Subcutaneous abdominal adipose tissue (tissue), 5 donors: ENCODE results near the gene PRKCE.

Experiments
- H3K27ac ChIP-seq: one replicate; pipeline ENCODE4 v1.7.0; 2013; ENCODE audit warnings: low read depth, mild to moderate bottlenecking, inconsistent platforms, low read length, moderate library complexity
- H3K27me3 ChIP-seq, 5 donors: one replicate each; pipeline ENCODE4 v1.7.0; 2013; ENCODE audit warnings: low read length in 5 of 5, inconsistent platforms in 1 of 5; ENCODE audit not compliant: control insufficient read depth in 5 of 5, insufficient read depth in 4 of 5
- H3K36me3 ChIP-seq, 5 donors: one replicate each; pipeline ENCODE4 v1.7.0; 2013; ENCODE audit warnings: low read length in 5 of 5; ENCODE audit not compliant: control insufficient read depth in 5 of 5, insufficient read depth in 5 of 5
- H3K4me1 ChIP-seq, 5 donors: one replicate each; pipeline ENCODE4 v1.7.0; 2013; ENCODE audit warnings: low read length in 5 of 5, mild to moderate bottlenecking in 3 of 5, moderate library complexity in 1 of 5; ENCODE audit not compliant: control insufficient read depth in 5 of 5, insufficient read depth in 5 of 5
- H3K4me3 ChIP-seq, 5 donors: one replicate each; pipeline ENCODE4 v1.7.0; 2013; ENCODE audit warnings: low read length in 5 of 5, low read depth in 1 of 5
- H3K9ac ChIP-seq, 5 donors: one replicate each; pipeline ENCODE4 v1.7.0; 2013; ENCODE audit warnings: low read length in 5 of 5, mild to moderate bottlenecking in 4 of 5, moderate library complexity in 3 of 5
- H3K9me3 ChIP-seq, 5 donors: one replicate each; pipeline ENCODE4 v1.7.0; 2013; ENCODE audit warnings: low read length in 5 of 5; ENCODE audit not compliant: control insufficient read depth in 5 of 5
- donor health status: healthy.
- donor health status: healthy.
- donor health status: healthy.
- donor health status: healthy.
- donor health status: healthy.

PRKCE gene

DNA sequence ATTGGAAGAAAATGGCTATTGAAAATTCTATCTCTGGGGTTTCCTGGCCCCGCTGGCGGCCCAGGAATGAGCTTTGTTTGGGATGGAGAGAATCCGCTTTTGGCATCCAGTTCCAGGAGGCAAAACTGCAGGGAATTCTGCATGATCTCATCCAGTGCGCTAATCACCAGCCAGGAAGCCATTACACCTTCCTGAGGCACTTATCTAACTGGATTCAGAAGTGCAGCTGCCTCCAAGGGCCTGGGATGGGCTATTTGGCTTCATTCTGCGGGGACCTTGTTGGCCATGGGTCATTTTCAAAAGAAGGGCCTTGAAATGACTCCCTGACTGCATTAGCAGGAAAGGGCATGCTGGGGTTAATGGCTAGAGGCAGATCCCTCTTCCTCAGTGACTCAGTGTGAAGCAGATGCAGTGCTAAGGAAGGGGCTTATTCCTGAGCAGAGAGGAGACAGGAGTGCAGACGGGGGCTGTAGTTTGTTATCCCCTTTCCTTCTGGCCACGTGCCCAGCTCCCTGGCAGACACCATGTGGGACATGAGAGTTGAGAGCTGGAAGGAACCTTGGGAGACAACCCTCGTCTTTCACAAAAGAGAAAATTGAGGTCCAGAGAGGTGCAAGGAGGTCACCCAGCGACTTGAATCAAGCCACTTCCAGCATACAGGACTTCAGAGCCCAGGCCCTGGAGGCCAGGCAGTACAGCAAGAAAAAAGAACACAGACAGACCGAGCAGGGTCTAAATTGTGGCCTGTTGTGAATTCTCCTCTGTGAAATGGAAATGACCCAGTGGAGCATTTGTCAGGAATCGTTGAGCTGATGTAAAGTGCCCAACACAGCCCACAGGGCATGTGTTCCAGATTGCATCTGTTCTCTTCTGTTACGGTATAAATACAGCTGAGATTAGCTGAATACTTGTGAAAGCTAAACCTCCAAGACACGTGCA, 161.8 kb downstream of the PRKCE start:
- peak overlapping the region in 1 of 5 donors; percentile 11 for H3K4me3 ChIP-seq
- no peaks in the 10 kb centered on the region for H3K27me3 ChIP-seq
- peak overlapping the region in 2 of 5 donors; percentile 44 to 58 for H3K9ac ChIP-seq
- peaks cover 7 to 39% (median 25%) of the 10 kb centered on the region in 5 donors for H3K4me1 ChIP-seq
- H3K36me3 ChIP-seq = no peaks in the 10 kb centered on the region
- H3K27ac ChIP-seq = peak overlapping the region; percentile 65
- no peaks in the 10 kb centered on the region for H3K9me3 ChIP-seq

- Histone ChIP-seq H3K27ac (no peak overlapping the region), H3K4me1 (peaks cover 7 to 39% (median 25%) of the 10 kb centered on the region in 5 donors), H3K4me3 (no peak overlapping the region), H3K9me3 (no peaks in the 10 kb centered on the region), H3K9ac (no peak overlapping the region), H3K36me3 (no peaks in the 10 kb centered on the region), H3K27me3 (no peaks in the 10 kb centered on the region)
Measured at GRCh38 chr2:45814488-45814887, 163.0 kb downstream of the PRKCE start.

DNA sequence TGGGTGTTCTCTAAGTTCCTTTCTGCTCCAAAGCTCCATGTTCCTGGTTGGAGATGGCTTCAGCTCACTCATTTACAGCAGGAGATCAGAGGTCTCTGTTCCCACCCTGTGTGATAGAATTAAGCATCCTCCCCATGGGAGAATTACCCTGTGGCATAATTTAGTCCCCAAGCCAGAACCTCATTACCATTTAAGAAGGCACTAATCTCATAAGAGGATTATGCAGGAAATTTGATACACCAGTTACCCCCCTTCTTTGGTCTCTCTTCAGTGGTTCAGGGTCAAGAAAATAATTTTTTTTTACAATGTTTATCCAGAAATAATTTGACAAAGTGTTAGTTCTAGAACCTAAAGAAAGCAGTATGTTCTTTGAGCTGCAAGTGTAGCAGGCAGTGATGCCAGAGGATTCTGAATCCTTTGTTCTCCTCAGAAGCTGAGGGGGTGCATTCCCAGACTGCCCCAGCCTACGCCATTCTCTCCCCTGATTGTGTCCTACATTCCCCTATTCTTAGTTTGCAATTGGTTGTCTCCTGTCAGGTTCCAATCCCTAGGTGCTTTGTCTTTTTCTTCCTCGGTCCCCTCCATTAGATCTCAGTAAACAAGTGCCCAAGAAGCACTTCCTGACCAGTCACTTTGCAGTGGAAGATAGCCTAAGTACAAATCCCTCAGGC, 163.6 kb downstream of the PRKCE start:
- H3K4me3 ChIP-seq = no peak overlapping the region
- no peaks in the 10 kb centered on the region for H3K36me3 ChIP-seq
- H3K27ac ChIP-seq = no peak overlapping the region
- peaks cover 7 to 39% (median 25%) of the 10 kb centered on the region in 5 donors for H3K4me1 ChIP-seq
- no peaks in the 10 kb centered on the region for H3K9me3 ChIP-seq
- no peaks in the 10 kb centered on the region for H3K27me3 ChIP-seq
- no peak overlapping the region for H3K9ac ChIP-seq

GRCh38 chr2:45816272-45816671, 164.8 kb downstream of the PRKCE start:
- Histone ChIP-seq H3K27ac (no peak overlapping the region), H3K9me3 (no peaks in the 10 kb centered on the region), H3K27me3 (no peaks in the 10 kb centered on the region), H3K36me3 (no peaks in the 10 kb centered on the region), H3K9ac (no peak overlapping the region), H3K4me1 (peaks cover 7 to 40% (median 26%) of the 10 kb centered on the region in 5 donors), H3K4me3 (no peak overlapping the region)

DNA sequence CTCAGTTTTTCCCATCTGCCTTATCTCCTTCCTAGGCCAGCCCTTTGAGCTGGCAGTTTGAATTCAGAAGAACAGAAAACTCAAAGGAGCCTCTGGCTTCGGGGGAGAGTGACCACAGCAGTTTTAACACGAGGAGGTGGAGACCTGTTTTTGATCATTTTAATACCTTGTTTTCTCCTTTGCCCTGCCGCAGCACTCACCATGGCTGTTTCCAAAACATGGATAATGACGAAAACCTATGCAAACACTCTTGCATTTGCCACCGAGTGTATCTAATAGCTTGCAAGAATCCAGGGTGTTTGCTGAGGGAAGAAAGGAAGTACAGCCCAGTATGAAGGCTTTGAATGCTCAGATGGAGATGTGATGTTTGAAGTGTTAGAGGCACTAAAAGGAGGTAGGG, 167.1 kb downstream of the PRKCE start:
- Histone ChIP-seq H3K36me3 (no peaks in the 10 kb centered on the region), H3K27ac (no peak overlapping the region), H3K9ac (no peak overlapping the region), H3K4me3 (no peak overlapping the region), H3K27me3 (no peaks in the 10 kb centered on the region), H3K4me1 (peaks cover 1 to 44% (median 27%) of the 10 kb centered on the region in 5 donors), H3K9me3 (no peaks in the 10 kb centered on the region)

GRCh38 chr2:45820048-45820447, 168.6 kb downstream of the PRKCE start:
- Histone ChIP-seq H3K27ac (no peak overlapping the region), H3K4me3 (no peak overlapping the region), H3K4me1 (peaks cover 0 to 38% (median 22%) of the 10 kb centered on the region in 5 donors), H3K9me3 (no peaks in the 10 kb centered on the region), H3K27me3 (no peaks in the 10 kb centered on the region), H3K36me3 (no peaks in the 10 kb centered on the region), H3K9ac (no peak overlapping the region)

DNA sequence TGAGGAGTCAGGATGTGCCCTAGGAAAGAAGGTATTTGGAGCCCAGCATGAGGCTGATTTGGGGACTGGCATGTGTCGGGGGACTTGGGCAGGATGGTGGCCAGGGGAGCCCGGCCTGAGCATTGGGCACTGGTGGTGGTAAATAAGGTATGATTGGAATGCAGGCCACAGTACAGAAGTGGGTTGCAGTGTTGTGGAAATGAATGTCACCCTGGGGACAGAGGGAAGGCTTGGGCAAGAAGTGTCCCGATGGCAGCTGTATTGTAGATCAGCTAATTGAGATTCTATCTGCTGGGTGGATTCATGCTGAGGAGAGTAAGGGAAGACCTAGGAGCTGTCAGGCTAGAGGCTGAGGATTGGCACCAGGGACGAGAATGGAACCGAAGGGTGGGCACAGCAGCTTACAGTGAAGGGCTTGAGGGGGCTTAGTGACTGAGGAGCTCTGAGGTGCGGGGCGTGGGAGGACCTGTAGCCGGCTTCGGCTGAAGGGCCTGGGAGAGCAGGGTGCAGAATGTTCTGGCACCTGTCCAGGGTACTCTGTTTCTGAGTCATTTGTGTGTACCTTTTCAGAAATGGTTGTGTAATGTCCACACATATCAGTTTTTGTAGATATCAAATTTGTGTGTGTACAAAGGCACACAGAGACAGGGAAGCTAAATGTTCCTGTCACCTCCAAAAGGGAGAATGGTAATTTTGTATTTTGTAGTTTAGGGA, 170.2 kb downstream of the PRKCE start:
- Histone ChIP-seq H3K27me3 (no peaks in the 10 kb centered on the region), H3K9ac (no peak overlapping the region), H3K4me3 (peak overlapping the region in 1 of 5 donors; percentile 12), H3K36me3 (no peaks in the 10 kb centered on the region), H3K9me3 (no peaks in the 10 kb centered on the region), H3K27ac (no peak overlapping the region), H3K4me1 (peaks cover 0 to 28% (median 18%) of the 10 kb centered on the region in 5 donors)

DNA sequence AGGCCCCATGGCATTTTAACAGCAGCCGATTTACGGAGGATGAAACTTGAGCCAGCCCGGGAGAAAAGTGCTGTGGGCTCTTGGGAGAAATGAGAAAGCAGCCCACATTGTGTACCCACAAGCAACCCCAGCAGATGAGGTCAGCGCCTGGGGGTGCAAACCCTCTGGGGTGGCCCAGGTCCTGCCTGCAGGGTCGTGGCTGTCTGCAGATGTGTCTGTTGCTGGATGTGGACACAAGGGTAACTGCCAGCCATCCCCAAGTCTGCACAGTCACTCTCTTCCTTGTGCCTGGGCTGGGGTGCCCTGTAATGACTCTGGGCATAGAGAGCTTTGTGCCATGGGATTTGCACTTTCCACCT, 170.8 kb downstream of the PRKCE start:
- no peaks in the 10 kb centered on the region for H3K27me3 ChIP-seq
- H3K4me1 ChIP-seq = peaks cover 0 to 31% (median 17%) of the 10 kb centered on the region in 5 donors
- H3K27ac ChIP-seq = no peak overlapping the region
- no peak overlapping the region for H3K4me3 ChIP-seq
- H3K36me3 ChIP-seq = no peaks in the 10 kb centered on the region
- no peak overlapping the region for H3K9ac ChIP-seq
- no peaks in the 10 kb centered on the region for H3K9me3 ChIP-seq

DNA sequence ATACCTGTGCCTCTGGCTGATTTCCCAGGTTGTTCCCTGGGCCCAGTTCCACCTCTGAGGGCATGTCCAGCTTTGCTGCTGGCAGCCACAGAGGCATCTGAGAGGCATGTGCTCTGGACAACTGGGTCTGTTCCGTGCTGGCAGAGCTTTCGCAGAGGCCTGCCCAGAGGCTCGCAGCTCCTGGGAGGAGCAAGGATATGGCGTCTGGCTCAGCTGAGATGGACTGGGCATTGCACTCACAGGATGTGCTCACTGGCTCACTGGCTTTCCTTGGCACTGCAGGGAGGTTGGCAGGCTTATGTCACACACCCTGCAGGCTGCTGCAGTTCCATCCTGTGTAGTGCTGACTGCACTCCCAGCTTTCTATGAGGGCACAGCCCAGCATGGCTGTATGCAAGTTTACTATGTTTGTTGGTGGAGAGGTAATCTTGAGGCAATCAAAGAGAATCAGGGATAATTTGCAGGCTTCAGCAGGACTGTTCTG, 172.3 kb downstream of the PRKCE start:
- Histone ChIP-seq H3K36me3 (no peaks in the 10 kb centered on the region), H3K4me1 (peaks cover 0 to 31% (median 17%) of the 10 kb centered on the region in 5 donors), H3K4me3 (no peak overlapping the region), H3K9ac (no peak overlapping the region), H3K27ac (no peak overlapping the region), H3K9me3 (no peaks in the 10 kb centered on the region), H3K27me3 (no peaks in the 10 kb centered on the region)
